ENCODE data around the gene IL25.

- TF ChIP-seq, protein P1, sequence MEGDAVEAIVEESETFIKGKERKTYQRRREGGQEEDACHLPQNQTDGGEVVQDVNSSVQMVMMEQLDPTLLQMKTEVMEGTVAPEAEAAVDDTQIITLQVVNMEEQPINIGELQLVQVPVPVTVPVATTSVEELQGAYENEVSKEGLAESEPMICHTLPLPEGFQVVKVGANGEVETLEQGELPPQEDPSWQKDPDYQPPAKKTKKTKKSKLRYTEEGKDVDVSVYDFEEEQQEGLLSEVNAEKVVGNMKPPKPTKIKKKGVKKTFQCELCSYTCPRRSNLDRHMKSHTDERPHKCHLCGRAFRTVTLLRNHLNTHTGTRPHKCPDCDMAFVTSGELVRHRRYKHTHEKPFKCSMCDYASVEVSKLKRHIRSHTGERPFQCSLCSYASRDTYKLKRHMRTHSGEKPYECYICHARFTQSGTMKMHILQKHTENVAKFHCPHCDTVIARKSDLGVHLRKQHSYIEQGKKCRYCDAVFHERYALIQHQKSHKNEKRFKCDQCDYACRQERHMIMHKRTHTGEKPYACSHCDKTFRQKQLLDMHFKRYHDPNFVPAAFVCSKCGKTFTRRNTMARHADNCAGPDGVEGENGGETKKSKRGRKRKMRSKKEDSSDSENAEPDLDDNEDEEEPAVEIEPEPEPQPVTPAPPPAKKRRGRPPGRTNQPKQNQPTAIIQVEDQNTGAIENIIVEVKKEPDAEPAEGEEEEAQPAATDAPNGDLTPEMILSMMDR (IDR thresholded peaks at IDR 0.05): no peak
- TF ChIP-seq RAD21 (IDR thresholded peaks at IDR 0.05; ENCODE audit: low read length) (no peak), GABPA (IDR thresholded peaks at IDR 0.05; ENCODE audit: low read depth) (no peak), EP300 (IDR thresholded peaks at IDR 0.05; ENCODE audit: borderline replicate concordance in 1 of 2, low read depth in 1 of 2, low read length in 1 of 2) (no peak), POLR2AphosphoS5 (IDR thresholded peaks at IDR 0.05; ENCODE audit: low read depth, low read length) (peak; percentile 85), YY1 (IDR thresholded peaks at IDR 0.05; ENCODE audit: low read depth) (no peak), USF1 (IDR thresholded peaks at IDR 0.05; ENCODE audit: borderline replicate concordance, low read depth) (no peak), MXI1 (IDR thresholded peaks at IDR 0.05; ENCODE audit: low read depth, low read length) (no peak; the same call in 1 of the 2 replicates), RFX5 (IDR thresholded peaks at IDR 0.05; ENCODE audit: low read length) (no peak)
These were observed 6.7 kb upstream of the IL25 start for GRCh38 chr14:23365732-23366425.
